Thyroid gland (tissue), 4 donors: ENCODE results near the gene TTLL7. TPM values are rescaled to one million over a fixed set of nuclear protein-coding genes. Genes with fewer than 3 reads are reported as not detected.

Source experiments
- DNase-seq, 2 donors: peaks; one replicate each; pipeline ENCODE4 v3.0.0-alpha.2; 2019
- H3K27ac ChIP-seq, 3 donors: fragments of 200-600 bp; sonication (generic); 1 replicate in 2 of 3; 2 replicates in 1 of 3; pipeline ENCODE4 v1.5.1; 2016 to 2019; ENCODE audit warnings: mild to moderate bottlenecking in 1 of 3, moderate library complexity in 1 of 3
- H3K27me3 ChIP-seq: fragments of 200-600 bp; sonication (generic); one replicate; pipeline ENCODE4 v1.5.1; 2019
- H3K36me3 ChIP-seq, 2 donors: fragments of 200-600 bp; sonication (generic); one replicate each; pipeline ENCODE4 v1.5.1; 2016 to 2019
- H3K4me1 ChIP-seq, 2 donors: fragments of 200-600 bp; sonication (generic); one replicate each; pipeline ENCODE4 v1.5.1; 2017 to 2019
- H3K4me3 ChIP-seq, 3 donors: fragments of 200-600 bp; sonication (generic); replicated peaks in 1 of 3; 1 replicate in 2 of 3; 2 replicates in 1 of 3; pipeline ENCODE4 v1.5.1; 2016; ENCODE audit warnings: mild to moderate bottlenecking in 1 of 3
- H3K9me3 ChIP-seq: fragments of 200-600 bp; sonication (generic); one replicate; pipeline ENCODE4 v1.5.1; 2017
- CTCF ChIP-seq, 6 experiments: fragments of 200-600 bp in 3 of 6; fragments of 450-650 bp in 3 of 6; sonication (generic) in 3 of 6; IDR thresholded peaks; one replicate each; pipeline ENCODE4 v1.5.1; 2016 to 2019; ENCODE audit warnings: antibody characterized with exemption in 6 of 6, mild to moderate bottlenecking in 2 of 6, inconsistent platforms in 1 of 6, moderate library complexity in 1 of 6
- POLR2A ChIP-seq, 2 donors: fragments of 450-650 bp; IDR thresholded peaks; one replicate each; pipeline ENCODE4 v1.6.1; 2017; ENCODE audit warnings: antibody characterized with exemption in 2 of 2, mild to moderate bottlenecking in 2 of 2, moderate library complexity in 1 of 2
- WGBS, 2 donors: methylation state at CpG; one replicate each; pipeline ENCODE4 v1.1.5; 2017; 5-methylcytosine and 5-hydroxymethylcytosine counted together
- intact Hi-C: fragments of 100-400 bp; cut with DNase I; formaldehyde crosslinking; loops from one replicate; pipeline ENCODE4 v1.15.1; 2023
- total RNA-seq, 4 donors: library from RNA; depleted of rRNA; stranded (reverse); fragments of >200 nt; gene quantifications; one replicate each; pipeline ENCODE4 v1.2.3, GENCODE V29; 2016

The TTLL7 gene
- total RNA-seq, 4 donors from 2014 or later = 7.8 to 22.7 (median 12.8) TPM

- H3K27ac ChIP-seq = no peak overlapping the region
- TF ChIP-seq POLR2A (IDR thresholded peaks at IDR 0.05) (no peak), CTCF (IDR thresholded peaks at IDR 0.05) (no peak)
- intact Hi-C loops = no loop called here
- H3K27me3 ChIP-seq = no peaks in the 10 kb centered on the region
- 85 to 87% methylated on average over 2 of the region's 2 CpGs for WGBS, 2 donors
- no peaks in the 10 kb centered on the region for H3K36me3 ChIP-seq
- no peak for DNase-seq
- H3K4me1 ChIP-seq = no peaks in the 10 kb centered on the region
- no peak overlapping the region for H3K4me3 ChIP-seq
- no peaks in the 10 kb centered on the region for H3K9me3 ChIP-seq
Observed at GRCh38 chr1:84027368-84027767, 28.4 kb upstream of the TTLL7 start.

- TF ChIP-seq POLR2A (IDR thresholded peaks at IDR 0.05) = no peak
- TF ChIP-seq CTCF (IDR thresholded peaks at IDR 0.05) = no peak
- Histone ChIP-seq H3K27me3 (no peaks in the 10 kb centered on the region), H3K4me1 (no peaks in the 10 kb centered on the region), H3K9me3 (no peaks in the 10 kb centered on the region), H3K36me3 (no peaks in the 10 kb centered on the region), H3K27ac (no peak overlapping the region), H3K4me3 (no peak overlapping the region)
- WGBS, 2 donors = 85 to 92% methylated on average over 3 of the region's 3 CpGs
- intact Hi-C loops = no loop called here
- DNase-seq = no peak
Observed at GRCh38 chr1:84025966-84026365, 27.0 kb upstream of the TTLL7 start.

- intact Hi-C loops = no loop called here
- Histone ChIP-seq H3K27me3 (no peaks in the 10 kb centered on the region), H3K4me1 (no peaks in the 10 kb centered on the region), H3K4me3 (no peak overlapping the region), H3K9me3 (no peaks in the 10 kb centered on the region), H3K27ac (no peak overlapping the region), H3K36me3 (no peaks in the 10 kb centered on the region)
- no peak for TF ChIP-seq CTCF (IDR thresholded peaks at IDR 0.05)
- TF ChIP-seq POLR2A (IDR thresholded peaks at IDR 0.05) = no peak
- DNase-seq = no peak
- WGBS, 2 donors = 94% methylated on average over 6 of the region's 6 CpGs
Observed at GRCh38 chr1:84021822-84022221, 22.9 kb upstream of the TTLL7 start.

GRCh38 chr1:84020151-84020550, 21.2 kb upstream of the TTLL7 start:
- Histone ChIP-seq H3K27ac (no peak overlapping the region), H3K27me3 (no peaks in the 10 kb centered on the region), H3K4me1 (no peaks in the 10 kb centered on the region), H3K36me3 (no peaks in the 10 kb centered on the region), H3K4me3 (no peak overlapping the region), H3K9me3 (no peaks in the 10 kb centered on the region)
- DNase-seq = no peak
- TF ChIP-seq CTCF (IDR thresholded peaks at IDR 0.05) = no peak
- no peak for TF ChIP-seq POLR2A (IDR thresholded peaks at IDR 0.05)
- intact Hi-C loops = no loop called here
- 27 to 29% methylated on average over 3 of the region's 3 CpGs for WGBS, 2 donors

- Histone ChIP-seq H3K4me1 (no peaks in the 10 kb centered on the region), H3K4me3 (no peak overlapping the region), H3K9me3 (no peaks in the 10 kb centered on the region), H3K36me3 (no peaks in the 10 kb centered on the region), H3K27me3 (no peaks in the 10 kb centered on the region), H3K27ac (no peak overlapping the region)
- WGBS, 2 donors = 87 to 94% methylated on average over 1 of the region's 1 CpG
- DNase-seq = no peak
- TF ChIP-seq POLR2A (IDR thresholded peaks at IDR 0.05) = no peak
- no peak for TF ChIP-seq CTCF (IDR thresholded peaks at IDR 0.05)
- intact Hi-C loops = no loop called here
Observed at GRCh38 chr1:84019217-84019616, 20.3 kb upstream of the TTLL7 start.
